ENCODE results near the gene RELT. TPM values are rescaled to one million over a fixed set of nuclear protein-coding genes. Genes with fewer than 3 reads are reported as not detected.

Gene RELT
- total and polyA plus RNA-seq, 9 of the 15 experiments (the other 6 are each of a cell fraction or from before 2014, with no cell fraction given) = 1.1 to 20.2 (median 7.4) TPM

GRCh38 chr11:73376160-73376802, at the start of gene RELT (continued):
- TF ChIP-seq HBP1 (CRISPR knock-in tag; IDR thresholded peaks at IDR 0.05) = no peak
- TF ChIP-seq MYNN (IDR thresholded peaks at IDR 0.05) = 0 out of 2 replicates have a peak, but pooled peaks have one; percentile 16
- TF ChIP-seq MYNN (CRISPR knock-in tag; IDR thresholded peaks at IDR 0.05) = no peak
- TF ChIP-seq ZFPM2 (CRISPR knock-in tag; IDR thresholded peaks at IDR 0.05) = no peak
- 0 out of 2 replicates have a peak, but pooled peaks have one; percentile 56 for TF ChIP-seq ETV5 (CRISPR knock-in tag; IDR thresholded peaks at IDR 0.05; ENCODE audit: low read depth)
- peak; percentile 95 for TF ChIP-seq POLR2G (IDR thresholded peaks at IDR 0.05; ENCODE audit: low read depth, low read length)
- no peak for TF ChIP-seq ZNF584 (CRISPR knock-in tag; IDR thresholded peaks at IDR 0.05; ENCODE audit: low read depth)
- peak; percentile 98 for TF ChIP-seq ZNF740 (CRISPR knock-in tag; IDR thresholded peaks at IDR 0.05)
- peak in 1 of 2 experiments; percentile 97; a peak in 2 of 4 replicates for TF ChIP-seq ZNF740 (tag; IDR thresholded peaks at IDR 0.05)
- 0 out of 4 replicates have a peak, but pooled peaks of 1 of the 2 experiments have one; percentile 9 for TF ChIP-seq FOXA3 (CRISPR knock-in tag; conservative IDR thresholded peaks at IDR 0.05 in 1 of 2, IDR thresholded peaks at IDR 0.05 in 1 of 2)
- peak; percentile 57; the same call in 1 of the 2 replicates for TF ChIP-seq ILF3 (IDR thresholded peaks at IDR 0.05; ENCODE audit: borderline replicate concordance)
- peak; percentile 54; the same call in 1 of the 2 replicates for TF ChIP-seq MYC (IDR thresholded peaks at IDR 0.05; ENCODE audit: low read depth, low read length)
- TF ChIP-seq MYC (CRISPR knock-in tag; IDR thresholded peaks at IDR 0.05; ENCODE audit: borderline replicate concordance, low read depth) = no peak
- TF ChIP-seq ASH1L (IDR thresholded peaks at IDR 0.05; ENCODE audit: borderline replicate concordance, low read depth, partially characterized antibody) = no peak
- TF ChIP-seq SMAD4 (CRISPR knock-in tag; conservative IDR thresholded peaks at IDR 0.05) = peak; percentile 60; the same call in 1 of the 2 replicates
- peak; percentile 86 for TF ChIP-seq RBBP5 (IDR thresholded peaks at IDR 0.05; ENCODE audit: borderline replicate concordance, insufficient read depth, low read length, poor library complexity, severe bottlenecking)
- peak in 2 of 3 experiments; percentile 70 to 73 for TF ChIP-seq YY1 (IDR thresholded peaks at IDR 0.05; ENCODE audit: borderline replicate concordance in 1 of 3, control insufficient read depth in 1 of 3, extremely low read depth in 1 of 3, insufficient read depth in 3 of 3, insufficient read length in 1 of 3, insufficient replicate concordance in 2 of 3, low read depth in 1 of 3, low read length in 2 of 3)
- peak; percentile 59 to 88 for TF ChIP-seq NONO (IDR thresholded peaks at IDR 0.05; ENCODE audit: low read depth in 2 of 2, low read length in 1 of 2)
- TF ChIP-seq FOXM1 (IDR thresholded peaks at IDR 0.05; ENCODE audit: low read depth) = no peak
- TF ChIP-seq FOXM1 (CRISPR knock-in tag; IDR thresholded peaks at IDR 0.05; ENCODE audit: low read depth) = peak; percentile 19; the same call in 1 of the 2 replicates
- peak; percentile 46; the same call in 1 of the 2 replicates for TF ChIP-seq HCFC1 (IDR thresholded peaks at IDR 0.05; ENCODE audit: low read depth, low read length)
- TF ChIP-seq HNRNPH1 (optimal IDR thresholded peaks at IDR 0.05; ENCODE audit: low read depth, low read length) = no peak

All from K562 (cell line).